Measurements from ENCODE around the gene MMP20.

DNA sequence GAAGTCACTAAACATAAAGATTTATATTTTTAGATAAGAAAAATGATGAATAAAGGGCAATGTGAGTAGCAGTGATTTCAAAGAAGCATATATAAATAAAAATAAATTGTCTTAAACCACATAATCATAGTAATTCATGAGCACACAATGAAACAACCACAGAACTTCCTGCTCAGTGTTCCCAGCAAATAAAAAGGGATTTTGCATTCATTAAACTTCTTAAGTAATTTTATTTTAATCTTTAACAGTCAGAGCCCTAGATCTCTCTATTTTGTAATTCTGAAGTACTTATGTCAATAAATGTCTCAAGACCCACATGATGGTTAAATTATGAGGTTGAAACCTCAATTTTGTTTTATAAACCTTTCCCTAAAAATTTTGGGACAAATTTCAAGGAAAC is 14.5 kb upstream of the MMP20 start:
- TF ChIP-seq, protein P1, sequence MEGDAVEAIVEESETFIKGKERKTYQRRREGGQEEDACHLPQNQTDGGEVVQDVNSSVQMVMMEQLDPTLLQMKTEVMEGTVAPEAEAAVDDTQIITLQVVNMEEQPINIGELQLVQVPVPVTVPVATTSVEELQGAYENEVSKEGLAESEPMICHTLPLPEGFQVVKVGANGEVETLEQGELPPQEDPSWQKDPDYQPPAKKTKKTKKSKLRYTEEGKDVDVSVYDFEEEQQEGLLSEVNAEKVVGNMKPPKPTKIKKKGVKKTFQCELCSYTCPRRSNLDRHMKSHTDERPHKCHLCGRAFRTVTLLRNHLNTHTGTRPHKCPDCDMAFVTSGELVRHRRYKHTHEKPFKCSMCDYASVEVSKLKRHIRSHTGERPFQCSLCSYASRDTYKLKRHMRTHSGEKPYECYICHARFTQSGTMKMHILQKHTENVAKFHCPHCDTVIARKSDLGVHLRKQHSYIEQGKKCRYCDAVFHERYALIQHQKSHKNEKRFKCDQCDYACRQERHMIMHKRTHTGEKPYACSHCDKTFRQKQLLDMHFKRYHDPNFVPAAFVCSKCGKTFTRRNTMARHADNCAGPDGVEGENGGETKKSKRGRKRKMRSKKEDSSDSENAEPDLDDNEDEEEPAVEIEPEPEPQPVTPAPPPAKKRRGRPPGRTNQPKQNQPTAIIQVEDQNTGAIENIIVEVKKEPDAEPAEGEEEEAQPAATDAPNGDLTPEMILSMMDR (IDR thresholded peaks at IDR 0.05) = no peak
- no peak for TF ChIP-seq EZH2 (IDR thresholded peaks at IDR 0.05; ENCODE audit: borderline replicate concordance, insufficient read depth, low read depth, low read length, poor library complexity, severe bottlenecking)
